ENCODE results near the gene STAT3. TPM values are rescaled to one million over a fixed set of nuclear protein-coding genes. Genes with fewer than 3 reads are reported as not detected.

STAT3 gene
- total and polyA plus RNA-seq, 2 experiments from 2014 or later: 82.1 to 82.7 TPM

- Histone ChIP-seq H3K4me3 (no peak overlapping the region), H3K36me3 (no peaks in the 10 kb centered on the region), H3K4me1 (ENCODE audit: low read depth) (no peaks in the 10 kb centered on the region), H3K9me3 (ENCODE audit: low read depth) (no peaks in the 10 kb centered on the region), H3K27me3 (peaks cover 13% of the 10 kb centered on the region), H3K27ac (no peak overlapping the region)
- no peak for DNase-seq (ENCODE audit: low read depth in 1 of 2, low spot score in 1 of 2)
- no peak for TF ChIP-seq CTCF (IDR thresholded peaks at IDR 0.05; ENCODE audit: low read depth, low read length)
These were observed 105.7 kb downstream of the STAT3 start for GRCh38 chr17:42282478-42283080.

GRCh38 chr17:42281571-42282096, 106.6 kb downstream of the STAT3 start:
- Histone ChIP-seq H3K4me3 (no peak overlapping the region), H3K27me3 (peaks cover 3% of the 10 kb centered on the region), H3K9me3 (ENCODE audit: low read depth) (no peaks in the 10 kb centered on the region), H3K36me3 (no peaks in the 10 kb centered on the region), H3K4me1 (ENCODE audit: low read depth) (peaks cover 6% of the 10 kb centered on the region), H3K27ac (no peak overlapping the region)
- TF ChIP-seq CTCF (IDR thresholded peaks at IDR 0.05; ENCODE audit: low read depth, low read length): no peak
- no peak for DNase-seq (ENCODE audit: low read depth in 1 of 2, low spot score in 1 of 2)

- no peak overlapping the region for H3K27ac ChIP-seq
- H3K36me3 ChIP-seq: no peaks in the 10 kb centered on the region
- H3K27me3 ChIP-seq: no peaks in the 10 kb centered on the region
- no peak overlapping the region for H3K4me3 ChIP-seq
- H3K9me3 ChIP-seq (ENCODE audit: low read depth): no peaks in the 10 kb centered on the region
- peaks cover 8% of the 10 kb centered on the region for H3K4me1 ChIP-seq (ENCODE audit: low read depth)
- DNase-seq (ENCODE audit: low read depth in 1 of 2, low spot score in 1 of 2): no peak
- no peak for TF ChIP-seq CTCF (IDR thresholded peaks at IDR 0.05; ENCODE audit: low read depth, low read length)
These were observed 108.2 kb downstream of the STAT3 start for GRCh38 chr17:42279776-42280630.

- Histone ChIP-seq H3K4me1 (ENCODE audit: low read depth) (peaks cover 19% of the 10 kb centered on the region), H3K27me3 (no peaks in the 10 kb centered on the region), H3K4me3 (no peak overlapping the region), H3K36me3 (no peaks in the 10 kb centered on the region), H3K27ac (no peak overlapping the region), H3K9me3 (ENCODE audit: low read depth) (no peaks in the 10 kb centered on the region)
- DNase-seq (ENCODE audit: low read depth in 1 of 2, low spot score in 1 of 2): no peak
- no peak for TF ChIP-seq CTCF (IDR thresholded peaks at IDR 0.05; ENCODE audit: low read depth, low read length)
These were observed 110.9 kb downstream of the STAT3 start for GRCh38 chr17:42277342-42277712.

- TF ChIP-seq CTCF (IDR thresholded peaks at IDR 0.05; ENCODE audit: low read depth, low read length): no peak
- Histone ChIP-seq H3K4me3 (peak overlapping the region; percentile 95), H3K27ac (peak overlapping the region; percentile 34), H3K27me3 (no peaks in the 10 kb centered on the region), H3K9me3 (ENCODE audit: low read depth) (no peaks in the 10 kb centered on the region), H3K36me3 (no peaks in the 10 kb centered on the region), H3K4me1 (ENCODE audit: low read depth) (peaks cover 23% of the 10 kb centered on the region)
- DNase-seq (ENCODE audit: low read depth in 1 of 2, low spot score in 1 of 2): peak; percentile 64 to 91
These were observed 111.5 kb downstream of the STAT3 start for GRCh38 chr17:42276609-42277341.
